ENCODE results near the gene SRR. TPM values are rescaled to one million over a fixed set of nuclear protein-coding genes. Genes with fewer than 3 reads are reported as not detected.
A peak's percentile ranks its signal among the peaks of the same experiment; 100 is the strongest.

SRR gene
- total RNA-seq, 1 experiment from 2014 or later: 11.8 TPM

- BruUV-seq (replicated peaks): TSS peak; percentile 54
- in situ Hi-C loops (cut with HindIII; ENCODE audit: low pct_unique_long_range_greater_than_20kb, low sequenced_read_pairs): no loop called here
- intact Hi-C loops (cut with micrococcal nuclease; ENCODE audit: unreplicated experiment): no loop called here
- POLR2A ChIA-PET: no interaction called here
- CTCF ChIA-PET: no interaction called here
- no peak for DNase-seq (ENCODE audit: low read depth, low spot score)
- no peaks in the 10 kb centered on the region for H3K36me3 ChIP-seq (ENCODE audit: control insufficient read depth, insufficient read depth, low read length)
- no peaks in the 10 kb centered on the region for H3K4me1 ChIP-seq (ENCODE audit: control insufficient read depth, insufficient read depth, low read length)
- no peak overlapping the region for H3K27ac ChIP-seq (ENCODE audit: low read length)
- ATAC-seq: no peak
- no peak overlapping the region for H3K4me3 ChIP-seq (ENCODE audit: low read depth in 2 of 2, low read length in 2 of 2)
- no peaks in the 10 kb centered on the region for H3K27me3 ChIP-seq (ENCODE audit: control insufficient read depth, insufficient read depth, low read length)
- no peak for TF ChIP-seq POLR2AphosphoS5 (IDR thresholded peaks at IDR 0.05; ENCODE audit: low read depth, low read length)
- TF ChIP-seq CTCF (IDR thresholded peaks at IDR 0.05): no peak
- TF ChIP-seq REST (IDR thresholded peaks at IDR 0.05; ENCODE audit: insufficient read depth in 1 of 2, low read depth in 2 of 2, low read length in 1 of 2): no peak
- no peak for TF ChIP-seq TCF7L2 (IDR thresholded peaks at IDR 0.05; ENCODE audit: low read depth, low read length)
- TF ChIP-seq SIN3A (IDR thresholded peaks at IDR 0.05; ENCODE audit: borderline replicate concordance, insufficient read depth, low read depth, low read length): no peak
- H3K9me3 ChIP-seq (ENCODE audit: control insufficient read depth, insufficient read depth, low read depth, low read length): no peaks in the 10 kb centered on the region
Measured at GRCh38 chr17:2271985-2272702, 31.6 kb upstream of the SRR start.

GRCh38 chr17:2274414-2274813 is 29.3 kb upstream of the SRR start:
- POLR2A ChIA-PET: no interaction called here
- DNase-seq (ENCODE audit: low read depth, low spot score): no peak
- no peak for ATAC-seq
- Histone ChIP-seq H3K36me3 (ENCODE audit: control insufficient read depth, insufficient read depth, low read length) (peaks cover under 1% of the 10 kb centered on the region; the same call in 1 of the 2 replicates), H3K9me3 (ENCODE audit: control insufficient read depth, insufficient read depth, low read depth, low read length) (no peaks in the 10 kb centered on the region), H3K4me3 (ENCODE audit: low read depth in 2 of 2, low read length in 2 of 2) (no peak overlapping the region), H3K27ac (ENCODE audit: low read length) (no peak overlapping the region), H3K4me1 (ENCODE audit: control insufficient read depth, insufficient read depth, low read length) (no peaks in the 10 kb centered on the region), H3K27me3 (ENCODE audit: control insufficient read depth, insufficient read depth, low read length) (no peaks in the 10 kb centered on the region)
- CTCF ChIA-PET: no interaction called here
- no TSS peak for BruUV-seq (replicated peaks)
- no peak for TF ChIP-seq POLR2AphosphoS5 (IDR thresholded peaks at IDR 0.05; ENCODE audit: low read depth, low read length)
- TF ChIP-seq TCF7L2 (IDR thresholded peaks at IDR 0.05; ENCODE audit: low read depth, low read length): no peak
- TF ChIP-seq CTCF (IDR thresholded peaks at IDR 0.05): no peak
- no peak for TF ChIP-seq SIN3A (IDR thresholded peaks at IDR 0.05; ENCODE audit: borderline replicate concordance, insufficient read depth, low read depth, low read length)
- no peak for TF ChIP-seq REST (IDR thresholded peaks at IDR 0.05; ENCODE audit: insufficient read depth in 1 of 2, low read depth in 2 of 2, low read length in 1 of 2)
- intact Hi-C loops (cut with micrococcal nuclease; ENCODE audit: unreplicated experiment) (no loop called here), in situ Hi-C loops (cut with HindIII; ENCODE audit: low pct_unique_long_range_greater_than_20kb, low sequenced_read_pairs) (no loop called here)
